Measurements from ENCODE around the gene RLN3.

GRCh38 chr19:14000691-14001375 is 27.1 kb upstream of the RLN3 start:
- TF ChIP-seq POLR2A (IDR thresholded peaks at IDR 0.05) = no peak
- no peak for TF ChIP-seq CTCF (IDR thresholded peaks at IDR 0.05)
